GM23338 (cell line): ENCODE results near the gene RNF225. TPM values are rescaled to one million over a fixed set of nuclear protein-coding genes. Genes with fewer than 3 reads are reported as not detected.

Experiments
- ATAC-seq: fragments of 200-7000 bp; cut with Tn5 transposase; 3 replicates; pipeline ENCODE4 v1.9.1; 2020
- DNase-seq: peaks from one replicate; pipeline ENCODE4 v3.0.0-alpha.2; 2015; ENCODE audit warnings: low spot score
- H2AFZ ChIP-seq: fragments of 200-600 bp; sonication (generic); 2 replicates; pipeline ENCODE4 v1.8.0; 2016; ENCODE audit warnings: antibody characterized with exemption, mild to moderate bottlenecking, moderate library complexity
- H3F3A ChIP-seq: fragments of 200-600 bp; sonication (generic); replicated peaks from 2 replicates; pipeline ENCODE4 v1.8.0; 2017; ENCODE audit warnings: antibody characterized with exemption, mixed run types, low read depth
- H3K27ac ChIP-seq: fragments of 200-600 bp; sonication (generic); 2 replicates; pipeline ENCODE4 v1.6.1; 2016; ENCODE audit warnings: low read depth
- H3K27me3 ChIP-seq: fragments of 200-600 bp; sonication (generic); 2 replicates; pipeline ENCODE4 v1.8.0; 2016; ENCODE audit warnings: mild to moderate bottlenecking, mixed run types, moderate library complexity; ENCODE audit not compliant: insufficient read depth
- H3K36me3 ChIP-seq: fragments of 200-600 bp; sonication (generic); 2 replicates; pipeline ENCODE4 v1.8.0; 2016; ENCODE audit warnings: mild to moderate bottlenecking; ENCODE audit not compliant: insufficient read depth
- H3K4me1 ChIP-seq: fragments of 200-600 bp; sonication (generic); 2 replicates; pipeline ENCODE4 v1.8.0; 2016; ENCODE audit warnings: mild to moderate bottlenecking, moderate library complexity; ENCODE audit not compliant: insufficient read depth
- H3K4me2 ChIP-seq: fragments of 200-600 bp; sonication (generic); 2 replicates; pipeline ENCODE4 v1.7.1; 2017; ENCODE audit warnings: mixed run types
- H3K4me3 ChIP-seq: fragments of 200-600 bp; sonication (generic); 2 replicates; pipeline ENCODE4 v1.6.1; 2016; ENCODE audit warnings: mixed run types
- H3K79me2 ChIP-seq: fragments of 200-600 bp; sonication (generic); replicated peaks from 2 replicates; pipeline ENCODE4 v1.8.0; 2017; ENCODE audit warnings: mild to moderate bottlenecking; ENCODE audit not compliant: insufficient read depth
- H3K9me2 ChIP-seq: fragments of 200-600 bp; sonication (generic); 2 replicates; pipeline ENCODE4 v1.8.0; 2017; ENCODE audit not compliant: insufficient read depth
- H4K20me1 ChIP-seq: fragments of 200-600 bp; sonication (generic); replicated peaks from 2 replicates; pipeline ENCODE4 v1.8.0; 2017; ENCODE audit warnings: mild to moderate bottlenecking; ENCODE audit not compliant: insufficient read depth
- H3K27ac Mint-ChIP-seq: 2 replicates; pipeline ENCODE4 v1.8.0; 2020; ENCODE audit warnings: inconsistent platforms, mild to moderate bottlenecking, moderate library complexity, mixed read lengths
- H3K27me3 Mint-ChIP-seq: 3 replicates; pipeline ENCODE4 v1.8.0; 2022; ENCODE audit warnings: low read depth, mild to moderate bottlenecking, moderate library complexity, mixed read lengths, inconsistent platforms; ENCODE audit not compliant: insufficient read depth, poor library complexity
- H3K36me3 Mint-ChIP-seq: 3 replicates; pipeline ENCODE4 v1.8.0; 2021; ENCODE audit warnings: low read depth, mild to moderate bottlenecking, inconsistent platforms, moderate library complexity, mixed read lengths
- H3K4me1 Mint-ChIP-seq: 3 replicates; pipeline ENCODE4 v1.8.0; 2020; ENCODE audit warnings: mild to moderate bottlenecking, inconsistent platforms, mixed read lengths
- H3K4me3 Mint-ChIP-seq: 3 replicates; pipeline ENCODE4 v1.8.0; 2021; ENCODE audit warnings: moderate library complexity, mild to moderate bottlenecking, inconsistent platforms, mixed read lengths
- H3K9me3 Mint-ChIP-seq: 3 replicates; pipeline ENCODE4 v1.8.0; 2020; ENCODE audit warnings: moderate library complexity, mild to moderate bottlenecking, inconsistent platforms, mixed read lengths
- CREB1 ChIP-seq: fragments of 250-450 bp; sonication (Bioruptor Pico); IDR thresholded peaks from 2 replicates; pipeline ENCODE4 v1.5.0; 2020; ENCODE audit warnings: low read depth, mild to moderate bottlenecking, moderate library complexity
- EZH2 ChIP-seq: fragments of 200-600 bp; sonication (generic); IDR thresholded peaks from one replicate; pipeline ENCODE4 v1.8.0; 2017; ENCODE audit warnings: antibody characterized with exemption, mild to moderate bottlenecking, low read depth; ENCODE audit not compliant: unreplicated experiment
- EZH2phosphoT487 ChIP-seq: fragments of 200-600 bp; sonication (generic); IDR thresholded peaks from one replicate; pipeline ENCODE4 v1.8.1; 2018; ENCODE audit warnings: antibody characterized with exemption; ENCODE audit not compliant: unreplicated experiment
- JUNB ChIP-seq: IDR thresholded peaks from one replicate; pipeline ENCODE4 v1.6.1; 2016; ENCODE audit warnings: antibody characterized with exemption; ENCODE audit not compliant: unreplicated experiment
- NANOG ChIP-seq: IDR thresholded peaks from 2 replicates; pipeline ENCODE4 v1.6.1; 2016; ENCODE audit warnings: antibody characterized with exemption, borderline replicate concordance
- POLR2AphosphoS5 ChIP-seq: IDR thresholded peaks from 2 replicates; pipeline ENCODE4 v1.6.1; 2016; ENCODE audit warnings: antibody characterized with exemption, low read depth
- STAT1 ChIP-seq: IDR thresholded peaks from one replicate; pipeline ENCODE4 v1.6.1; 2016; ENCODE audit warnings: antibody characterized with exemption; ENCODE audit not compliant: unreplicated experiment
- ZNF114 ChIP-seq: fragments of 250-450 bp; sonication (Bioruptor Pico); IDR thresholded peaks from 2 replicates; pipeline ENCODE4 v1.5.0; 2020; ENCODE audit warnings: mild to moderate bottlenecking, moderate library complexity
- ZNF331 ChIP-seq: fragments of 250-450 bp; sonication (Bioruptor Pico); IDR thresholded peaks from 2 replicates; pipeline ENCODE4 v1.5.0; 2020; ENCODE audit warnings: low read depth, mild to moderate bottlenecking, moderate library complexity
- polyA plus RNA-seq: library from polyadenylated mRNA; unstranded; fragments of >200 nt; fragmentation: Nextera tagmentation; extraction: Ambion mirVana; gene quantifications from 2 replicates; pipeline ENCODE4 v1.2.1, GENCODE V29; 2016
- total RNA-seq: library from RNA; depleted of rRNA; stranded (reverse); fragments of >200 nt; shearing (Covaris generic); gene quantifications from 2 replicates; pipeline ENCODE4 v1.2.3, GENCODE V29; 2014
- TF ChIP-seq, protein P1 (sequence below): IDR thresholded peaks from 2 replicates; pipeline ENCODE4 v1.6.1; 2016; ENCODE audit warnings: antibody characterized with exemption
- TF ChIP-seq, protein P2 (sequence below): fragments of 250-450 bp; sonication (Bioruptor Pico); IDR thresholded peaks from 2 replicates; pipeline ENCODE4 v1.5.0; 2020; ENCODE audit warnings: mild to moderate bottlenecking, moderate library complexity
- TF ChIP-seq, protein P3 (sequence below), 2 experiments: fragments of 200-600 bp in 1 of 2; sonication (generic) in 1 of 2; conservative IDR thresholded peaks; 2 replicates each; pipeline versions ENCODE4 v1.5.1 to v1.6.1; 2016 to 2017; ENCODE audit warnings: antibody characterized with exemption in 2 of 2, low read depth in 2 of 2, mild to moderate bottlenecking in 2 of 2, moderate library complexity in 1 of 2
- TF ChIP-seq, protein P4 (sequence below): IDR thresholded peaks from one replicate; pipeline ENCODE4 v1.6.1; 2018; ENCODE audit warnings: antibody characterized with exemption; ENCODE audit not compliant: unreplicated experiment

RNF225 gene
- total and polyA plus RNA-seq, 2 experiments from 2014 or later, result 0.87 TPM; not detected in 1

DNA sequence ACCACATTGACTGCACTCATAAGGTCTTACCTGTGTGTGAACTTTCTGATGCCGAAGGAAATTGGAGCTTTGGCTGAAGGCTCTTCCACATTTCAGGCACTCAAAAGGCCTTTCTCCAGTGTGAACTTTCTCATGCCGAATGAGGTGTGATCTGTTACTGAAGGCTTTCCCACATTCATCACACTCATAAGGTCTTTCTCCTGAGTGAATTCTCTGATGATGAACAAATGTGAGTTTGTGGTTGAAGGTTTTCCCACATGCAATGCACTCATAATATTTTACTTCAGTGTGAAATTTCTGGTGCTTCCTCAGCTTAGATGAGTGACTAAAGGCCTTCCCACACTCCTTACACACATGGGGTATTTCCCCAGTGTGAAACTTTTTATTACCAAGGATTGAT is 38.8 kb downstream of the RNF225 start:
- DNase-seq (peak; percentile 14), ATAC-seq (no peak)
- H3K4me1 ChIP-seq, result peaks cover 4% of the 10 kb centered on the region; the same call in 1 of the 2 replicates
- H3K9me2 ChIP-seq, result peaks cover 15% of the 10 kb centered on the region
- no peak overlapping the region for H3K4me2 ChIP-seq
- peaks cover 94% of the 10 kb centered on the region for H3K36me3 Mint-ChIP-seq
- H3K36me3 ChIP-seq, result peaks cover 61% of the 10 kb centered on the region
- H3K4me3 Mint-ChIP-seq, result no peak overlapping the region
- TF ChIP-seq JUNB (no peak), ZNF331 (CRISPR knock-in tag) (no peak), EZH2 (no peak), CREB1 (CRISPR knock-in tag) (no peak), POLR2AphosphoS5 (no peak), NANOG (no peak), ZNF114 (no peak), EZH2phosphoT487 (no peak), STAT1 (no peak)
- TF ChIP-seq, protein P1, sequence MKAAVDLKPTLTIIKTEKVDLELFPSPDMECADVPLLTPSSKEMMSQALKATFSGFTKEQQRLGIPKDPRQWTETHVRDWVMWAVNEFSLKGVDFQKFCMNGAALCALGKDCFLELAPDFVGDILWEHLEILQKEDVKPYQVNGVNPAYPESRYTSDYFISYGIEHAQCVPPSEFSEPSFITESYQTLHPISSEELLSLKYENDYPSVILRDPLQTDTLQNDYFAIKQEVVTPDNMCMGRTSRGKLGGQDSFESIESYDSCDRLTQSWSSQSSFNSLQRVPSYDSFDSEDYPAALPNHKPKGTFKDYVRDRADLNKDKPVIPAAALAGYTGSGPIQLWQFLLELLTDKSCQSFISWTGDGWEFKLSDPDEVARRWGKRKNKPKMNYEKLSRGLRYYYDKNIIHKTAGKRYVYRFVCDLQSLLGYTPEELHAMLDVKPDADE, result no peak
- TF ChIP-seq, protein P2, sequence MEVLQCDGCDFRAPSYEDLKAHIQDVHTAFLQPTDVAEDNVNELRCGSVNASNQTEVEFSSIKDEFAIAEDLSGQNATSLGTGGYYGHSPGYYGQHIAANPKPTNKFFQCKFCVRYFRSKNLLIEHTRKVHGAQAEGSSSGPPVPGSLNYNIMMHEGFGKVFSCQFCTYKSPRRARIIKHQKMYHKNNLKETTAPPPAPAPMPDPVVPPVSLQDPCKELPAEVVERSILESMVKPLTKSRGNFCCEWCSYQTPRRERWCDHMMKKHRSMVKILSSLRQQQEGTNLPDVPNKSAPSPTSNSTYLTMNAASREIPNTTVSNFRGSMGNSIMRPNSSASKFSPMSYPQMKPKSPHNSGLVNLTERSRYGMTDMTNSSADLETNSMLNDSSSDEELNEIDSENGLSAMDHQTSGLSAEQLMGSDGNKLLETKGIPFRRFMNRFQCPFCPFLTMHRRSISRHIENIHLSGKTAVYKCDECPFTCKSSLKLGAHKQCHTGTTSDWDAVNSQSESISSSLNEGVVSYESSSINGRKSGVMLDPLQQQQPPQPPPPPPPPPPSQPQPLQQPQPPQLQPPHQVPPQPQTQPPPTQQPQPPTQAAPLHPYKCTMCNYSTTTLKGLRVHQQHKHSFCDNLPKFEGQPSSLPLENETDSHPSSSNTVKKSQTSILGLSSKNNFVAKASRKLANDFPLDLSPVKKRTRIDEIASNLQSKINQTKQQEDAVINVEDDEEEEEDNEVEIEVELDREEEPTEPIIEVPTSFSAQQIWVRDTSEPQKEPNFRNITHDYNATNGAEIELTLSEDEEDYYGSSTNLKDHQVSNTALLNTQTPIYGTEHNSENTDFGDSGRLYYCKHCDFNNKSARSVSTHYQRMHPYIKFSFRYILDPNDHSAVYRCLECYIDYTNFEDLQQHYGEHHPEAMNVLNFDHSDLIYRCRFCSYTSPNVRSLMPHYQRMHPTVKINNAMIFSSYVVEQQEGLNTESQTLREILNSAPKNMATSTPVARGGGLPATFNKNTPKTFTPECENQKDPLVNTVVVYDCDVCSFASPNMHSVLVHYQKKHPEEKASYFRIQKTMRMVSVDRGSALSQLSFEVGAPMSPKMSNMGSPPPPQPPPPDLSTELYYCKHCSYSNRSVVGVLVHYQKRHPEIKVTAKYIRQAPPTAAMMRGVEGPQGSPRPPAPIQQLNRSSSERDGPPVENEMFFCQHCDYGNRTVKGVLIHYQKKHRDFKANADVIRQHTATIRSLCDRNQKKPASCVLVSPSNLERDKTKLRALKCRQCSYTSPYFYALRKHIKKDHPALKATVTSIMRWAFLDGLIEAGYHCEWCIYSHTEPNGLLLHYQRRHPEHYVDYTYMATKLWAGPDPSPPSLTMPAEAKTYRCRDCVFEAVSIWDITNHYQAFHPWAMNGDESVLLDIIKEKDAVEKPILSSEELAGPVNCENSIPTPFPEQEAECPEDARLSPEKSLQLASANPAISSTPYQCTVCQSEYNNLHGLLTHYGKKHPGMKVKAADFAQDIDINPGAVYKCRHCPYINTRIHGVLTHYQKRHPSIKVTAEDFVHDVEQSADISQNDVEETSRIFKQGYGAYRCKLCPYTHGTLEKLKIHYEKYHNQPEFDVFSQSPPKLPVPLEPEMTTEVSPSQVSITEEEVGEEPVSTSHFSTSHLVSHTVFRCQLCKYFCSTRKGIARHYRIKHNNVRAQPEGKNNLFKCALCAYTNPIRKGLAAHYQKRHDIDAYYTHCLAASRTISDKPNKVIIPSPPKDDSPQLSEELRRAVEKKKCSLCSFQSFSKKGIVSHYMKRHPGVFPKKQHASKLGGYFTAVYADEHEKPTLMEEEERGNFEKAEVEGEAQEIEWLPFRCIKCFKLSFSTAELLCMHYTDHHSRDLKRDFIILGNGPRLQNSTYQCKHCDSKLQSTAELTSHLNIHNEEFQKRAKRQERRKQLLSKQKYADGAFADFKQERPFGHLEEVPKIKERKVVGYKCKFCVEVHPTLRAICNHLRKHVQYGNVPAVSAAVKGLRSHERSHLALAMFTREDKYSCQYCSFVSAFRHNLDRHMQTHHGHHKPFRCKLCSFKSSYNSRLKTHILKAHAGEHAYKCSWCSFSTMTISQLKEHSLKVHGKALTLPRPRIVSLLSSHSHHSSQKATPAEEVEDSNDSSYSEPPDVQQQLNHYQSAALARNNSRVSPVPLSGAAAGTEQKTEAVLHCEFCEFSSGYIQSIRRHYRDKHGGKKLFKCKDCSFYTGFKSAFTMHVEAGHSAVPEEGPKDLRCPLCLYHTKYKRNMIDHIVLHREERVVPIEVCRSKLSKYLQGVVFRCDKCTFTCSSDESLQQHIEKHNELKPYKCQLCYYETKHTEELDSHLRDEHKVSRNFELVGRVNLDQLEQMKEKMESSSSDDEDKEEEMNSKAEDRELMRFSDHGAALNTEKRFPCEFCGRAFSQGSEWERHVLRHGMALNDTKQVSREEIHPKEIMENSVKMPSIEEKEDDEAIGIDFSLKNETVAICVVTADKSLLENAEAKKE, result no peak
- TF ChIP-seq, protein P3, sequence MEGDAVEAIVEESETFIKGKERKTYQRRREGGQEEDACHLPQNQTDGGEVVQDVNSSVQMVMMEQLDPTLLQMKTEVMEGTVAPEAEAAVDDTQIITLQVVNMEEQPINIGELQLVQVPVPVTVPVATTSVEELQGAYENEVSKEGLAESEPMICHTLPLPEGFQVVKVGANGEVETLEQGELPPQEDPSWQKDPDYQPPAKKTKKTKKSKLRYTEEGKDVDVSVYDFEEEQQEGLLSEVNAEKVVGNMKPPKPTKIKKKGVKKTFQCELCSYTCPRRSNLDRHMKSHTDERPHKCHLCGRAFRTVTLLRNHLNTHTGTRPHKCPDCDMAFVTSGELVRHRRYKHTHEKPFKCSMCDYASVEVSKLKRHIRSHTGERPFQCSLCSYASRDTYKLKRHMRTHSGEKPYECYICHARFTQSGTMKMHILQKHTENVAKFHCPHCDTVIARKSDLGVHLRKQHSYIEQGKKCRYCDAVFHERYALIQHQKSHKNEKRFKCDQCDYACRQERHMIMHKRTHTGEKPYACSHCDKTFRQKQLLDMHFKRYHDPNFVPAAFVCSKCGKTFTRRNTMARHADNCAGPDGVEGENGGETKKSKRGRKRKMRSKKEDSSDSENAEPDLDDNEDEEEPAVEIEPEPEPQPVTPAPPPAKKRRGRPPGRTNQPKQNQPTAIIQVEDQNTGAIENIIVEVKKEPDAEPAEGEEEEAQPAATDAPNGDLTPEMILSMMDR (conservative IDR thresholded peaks at IDR 0.05; ENCODE audit: low read depth in 2 of 2), result no peak
- TF ChIP-seq, protein P4, sequence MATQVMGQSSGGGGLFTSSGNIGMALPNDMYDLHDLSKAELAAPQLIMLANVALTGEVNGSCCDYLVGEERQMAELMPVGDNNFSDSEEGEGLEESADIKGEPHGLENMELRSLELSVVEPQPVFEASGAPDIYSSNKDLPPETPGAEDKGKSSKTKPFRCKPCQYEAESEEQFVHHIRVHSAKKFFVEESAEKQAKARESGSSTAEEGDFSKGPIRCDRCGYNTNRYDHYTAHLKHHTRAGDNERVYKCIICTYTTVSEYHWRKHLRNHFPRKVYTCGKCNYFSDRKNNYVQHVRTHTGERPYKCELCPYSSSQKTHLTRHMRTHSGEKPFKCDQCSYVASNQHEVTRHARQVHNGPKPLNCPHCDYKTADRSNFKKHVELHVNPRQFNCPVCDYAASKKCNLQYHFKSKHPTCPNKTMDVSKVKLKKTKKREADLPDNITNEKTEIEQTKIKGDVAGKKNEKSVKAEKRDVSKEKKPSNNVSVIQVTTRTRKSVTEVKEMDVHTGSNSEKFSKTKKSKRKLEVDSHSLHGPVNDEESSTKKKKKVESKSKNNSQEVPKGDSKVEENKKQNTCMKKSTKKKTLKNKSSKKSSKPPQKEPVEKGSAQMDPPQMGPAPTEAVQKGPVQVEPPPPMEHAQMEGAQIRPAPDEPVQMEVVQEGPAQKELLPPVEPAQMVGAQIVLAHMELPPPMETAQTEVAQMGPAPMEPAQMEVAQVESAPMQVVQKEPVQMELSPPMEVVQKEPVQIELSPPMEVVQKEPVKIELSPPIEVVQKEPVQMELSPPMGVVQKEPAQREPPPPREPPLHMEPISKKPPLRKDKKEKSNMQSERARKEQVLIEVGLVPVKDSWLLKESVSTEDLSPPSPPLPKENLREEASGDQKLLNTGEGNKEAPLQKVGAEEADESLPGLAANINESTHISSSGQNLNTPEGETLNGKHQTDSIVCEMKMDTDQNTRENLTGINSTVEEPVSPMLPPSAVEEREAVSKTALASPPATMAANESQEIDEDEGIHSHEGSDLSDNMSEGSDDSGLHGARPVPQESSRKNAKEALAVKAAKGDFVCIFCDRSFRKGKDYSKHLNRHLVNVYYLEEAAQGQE, result no peak
- no peak overlapping the region for H2AFZ ChIP-seq
- peak overlapping the region; percentile 6; the same call in 1 of the 2 replicates for H3K4me3 ChIP-seq
- peaks cover 16% of the 10 kb centered on the region for H3F3A ChIP-seq
- H4K20me1 ChIP-seq, result no peaks in the 10 kb centered on the region
- H3K4me1 Mint-ChIP-seq, result no peaks in the 10 kb centered on the region
- peaks cover 10% of the 10 kb centered on the region for H3K27me3 Mint-ChIP-seq
- no peak overlapping the region for H3K27ac ChIP-seq
- no peaks in the 10 kb centered on the region for H3K27me3 ChIP-seq
- H3K27ac Mint-ChIP-seq, result no peak overlapping the region
- H3K9me3 Mint-ChIP-seq, result peaks cover 97% of the 10 kb centered on the region
- H3K79me2 ChIP-seq, result no peaks in the 10 kb centered on the region
